ENCODE data around the gene MARS2.
"Not testable (repeated sequence)": the region's sequence is repeated elsewhere in the genome, so short reads cannot be mapped to it uniquely, and the experiment has no call there.

Gene MARS2

DNA sequence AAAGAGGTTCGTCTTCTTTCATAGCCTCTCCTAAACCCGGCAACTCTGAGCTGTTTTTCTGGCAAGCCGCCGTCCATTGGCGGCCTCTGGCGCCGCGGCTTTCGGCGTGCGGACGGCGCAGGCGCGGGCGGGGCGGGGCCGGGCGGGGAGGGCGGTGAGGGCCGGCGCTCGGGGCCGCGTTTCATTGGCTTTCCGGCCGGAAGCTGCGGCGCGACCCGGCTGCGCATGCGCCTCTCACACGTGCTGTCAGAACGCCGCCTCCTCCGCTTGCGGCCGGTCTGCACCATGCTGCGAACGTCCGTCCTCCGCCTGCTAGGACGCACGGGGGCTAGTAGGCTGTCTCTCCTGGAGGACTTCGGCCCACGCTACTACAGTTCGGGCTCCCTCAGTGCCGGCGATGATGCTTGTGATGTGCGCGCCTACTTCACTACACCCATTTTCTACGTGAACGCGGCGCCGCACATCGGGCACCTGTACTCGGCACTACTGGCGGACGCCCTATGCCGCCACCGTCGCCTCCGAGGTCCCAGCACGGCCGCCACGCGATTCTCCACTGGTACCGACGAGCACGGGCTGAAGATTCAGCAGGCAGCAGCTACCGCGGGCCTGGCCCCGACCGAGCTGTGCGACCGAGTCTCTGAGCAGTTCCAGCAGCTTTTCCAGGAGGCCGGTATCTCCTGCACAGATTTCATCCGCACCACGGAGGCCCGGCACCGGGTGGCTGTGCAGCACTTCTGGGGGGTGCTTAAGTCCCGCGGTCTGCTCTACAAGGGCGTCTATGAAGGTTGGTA lies at the start of gene MARS2:
MARS2 (plus strand) TSS at position 249 of the 791 bp plus-strand sequence; CDS start at position 286, 37 bp downstream.
- DNase-seq = peak; percentile 93

DNA sequence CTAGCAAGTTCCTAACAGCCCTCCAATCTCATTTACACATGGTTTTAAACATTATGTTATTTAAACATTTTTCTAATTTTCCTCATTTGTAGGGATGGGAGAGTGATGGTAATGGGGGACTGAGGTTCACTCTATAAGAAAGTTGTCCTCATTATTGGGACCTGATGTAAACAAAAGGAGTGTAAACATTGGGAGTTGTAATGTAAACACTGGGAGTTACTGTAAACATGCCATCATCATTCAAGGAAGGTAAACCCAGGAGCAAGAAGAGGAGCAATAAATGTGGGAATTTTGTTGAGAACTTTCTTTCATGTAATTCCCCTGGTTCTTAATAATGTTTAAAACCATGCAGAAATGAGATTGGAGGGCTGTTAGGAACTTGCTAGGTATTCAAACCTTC lies 47.6 kb upstream of the MARS2 start:
- no peak for DNase-seq

DNA sequence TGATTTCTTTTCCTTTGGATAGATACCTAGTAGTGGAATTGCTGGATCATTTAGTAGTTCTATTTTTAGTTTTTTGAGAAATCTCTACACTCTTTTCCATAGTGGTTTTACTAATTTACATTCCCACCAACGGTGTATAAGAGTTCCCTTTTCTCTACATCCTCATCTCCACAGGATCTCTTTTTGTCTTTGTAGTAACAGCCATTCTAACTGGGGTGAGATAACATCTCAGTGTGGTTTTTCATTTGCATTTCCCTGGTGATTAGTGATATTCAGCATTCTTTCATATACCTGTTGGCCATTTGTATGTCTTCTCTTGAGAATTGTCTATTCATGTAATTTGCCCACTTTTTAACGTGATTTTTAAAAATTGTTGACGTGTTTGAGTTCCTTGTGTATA lies 43.5 kb upstream of the MARS2 start:
- no peak for DNase-seq

DNA sequence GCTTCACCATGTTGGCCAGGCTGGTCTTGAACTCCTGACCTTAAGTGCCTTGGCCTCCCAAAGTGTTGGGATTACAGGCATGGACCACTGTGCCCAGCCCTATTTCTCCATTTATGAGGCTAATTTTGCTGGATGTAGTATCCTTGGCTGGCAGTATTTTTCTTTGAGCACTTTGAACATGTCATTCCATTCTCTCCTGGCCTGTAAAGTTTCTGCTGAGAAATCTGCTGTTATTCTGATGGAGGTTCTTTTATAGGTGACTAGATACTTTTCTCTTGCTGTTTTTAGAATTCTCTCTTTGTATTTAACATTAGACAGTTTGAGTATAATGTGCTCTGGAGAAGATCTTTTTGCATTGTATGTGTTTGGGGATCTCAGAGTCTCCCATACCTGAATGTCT lies 38.9 kb upstream of the MARS2 start:
- no peak for DNase-seq

DNA sequence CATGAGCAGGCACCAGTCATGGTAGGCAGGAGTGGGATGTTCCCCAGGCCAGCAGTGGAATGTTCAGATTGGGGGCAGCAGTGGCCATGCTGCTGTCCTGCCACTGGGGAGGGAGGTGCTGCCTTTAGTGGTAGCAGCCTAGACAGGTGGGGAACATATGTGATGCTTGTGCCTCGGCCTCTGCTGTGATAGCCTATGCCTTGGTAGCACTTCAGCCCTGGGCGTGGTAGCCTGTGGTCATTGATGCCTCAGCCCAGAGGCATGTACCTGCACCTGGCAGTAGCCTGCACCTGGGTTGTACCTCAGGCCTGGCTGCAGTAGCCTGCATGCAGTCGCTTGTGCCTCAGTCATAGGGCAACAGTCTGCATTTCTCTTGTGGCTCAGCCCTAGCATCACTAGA lies 36.9 kb upstream of the MARS2 start:
- no peak for DNase-seq

DNA sequence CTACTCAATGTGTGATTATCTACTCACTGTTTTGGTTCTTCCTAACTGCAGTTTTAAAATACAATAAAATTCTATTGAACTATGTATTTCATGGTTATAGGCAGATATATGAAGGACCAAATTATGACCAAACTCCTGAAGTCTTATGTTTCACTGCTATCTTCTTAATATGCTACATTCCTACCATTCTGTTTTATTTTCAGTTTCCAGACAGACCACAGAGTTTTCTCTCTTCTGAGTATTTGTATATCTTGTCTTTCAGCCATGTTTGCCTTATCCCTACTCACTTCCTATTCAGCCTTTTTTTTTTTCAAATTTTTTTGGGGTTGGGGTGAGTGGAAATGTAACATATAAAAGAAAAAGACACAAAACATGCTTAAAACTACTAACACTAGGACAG lies 36.1 kb upstream of the MARS2 start:
- no peak for DNase-seq

DNA sequence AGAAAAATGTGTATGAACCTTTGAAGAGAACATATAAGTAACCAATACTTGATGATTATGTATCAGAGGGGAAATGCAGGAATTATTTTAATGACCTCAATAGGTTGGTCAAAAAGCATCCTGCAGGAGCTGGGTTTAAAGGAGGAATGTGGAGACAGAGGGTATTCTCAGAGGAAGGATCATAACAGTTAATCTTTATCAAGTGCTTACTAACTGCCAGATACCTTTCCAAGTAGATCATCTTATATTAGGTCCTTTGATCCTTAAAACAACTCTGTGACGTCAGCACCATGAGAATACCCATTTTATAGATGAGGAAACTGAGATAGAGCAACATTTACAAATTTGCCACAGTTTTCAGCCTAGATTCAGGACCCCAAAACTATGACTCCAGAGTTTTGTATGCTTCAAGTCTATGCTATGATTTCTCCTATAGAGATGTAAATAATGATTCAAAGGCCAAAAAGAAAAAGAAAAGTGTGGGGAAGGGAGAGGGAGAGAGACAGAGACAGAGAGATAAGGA lies 32.7 kb upstream of the MARS2 start:
- DNase-seq = no peak

DNA sequence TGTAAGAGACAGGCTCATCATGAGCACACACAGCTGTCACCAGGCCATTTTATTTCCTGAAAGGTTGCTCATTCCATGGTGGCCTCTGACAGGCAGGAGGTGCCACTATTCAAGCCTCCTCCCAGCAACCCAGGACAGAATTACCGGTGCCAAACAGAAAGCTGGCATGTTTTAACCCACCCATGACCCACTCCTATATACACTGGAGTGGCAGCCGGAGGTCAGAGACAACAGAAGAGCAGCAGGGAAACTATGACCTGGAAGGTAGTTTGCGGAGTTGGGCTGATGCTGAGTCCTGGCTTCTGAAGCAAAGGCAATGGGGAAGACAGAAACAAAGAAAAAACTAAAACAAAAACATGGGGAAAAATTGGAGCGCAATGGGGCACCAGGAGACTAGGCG lies 32.1 kb upstream of the MARS2 start:
- no peak for DNase-seq

DNA sequence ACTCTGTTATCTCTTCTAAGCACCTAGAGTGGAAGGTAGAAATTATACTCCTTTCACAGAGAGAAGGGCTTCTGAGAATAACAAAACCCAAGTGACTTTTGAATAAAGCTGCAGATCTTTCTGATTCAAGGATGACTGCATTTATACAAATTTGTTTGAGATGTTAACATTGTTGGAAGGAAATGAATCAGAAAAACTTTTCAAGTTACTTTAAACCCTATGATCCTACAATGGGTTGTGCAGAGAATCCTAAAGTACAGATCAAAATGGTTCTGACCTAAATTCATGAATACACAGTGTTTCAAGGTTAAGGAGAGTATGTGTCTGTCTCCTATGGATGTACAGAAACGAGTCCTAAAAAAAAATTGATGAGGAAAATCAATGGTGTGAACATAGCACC lies 31.6 kb upstream of the MARS2 start:
- no peak for DNase-seq

DNA sequence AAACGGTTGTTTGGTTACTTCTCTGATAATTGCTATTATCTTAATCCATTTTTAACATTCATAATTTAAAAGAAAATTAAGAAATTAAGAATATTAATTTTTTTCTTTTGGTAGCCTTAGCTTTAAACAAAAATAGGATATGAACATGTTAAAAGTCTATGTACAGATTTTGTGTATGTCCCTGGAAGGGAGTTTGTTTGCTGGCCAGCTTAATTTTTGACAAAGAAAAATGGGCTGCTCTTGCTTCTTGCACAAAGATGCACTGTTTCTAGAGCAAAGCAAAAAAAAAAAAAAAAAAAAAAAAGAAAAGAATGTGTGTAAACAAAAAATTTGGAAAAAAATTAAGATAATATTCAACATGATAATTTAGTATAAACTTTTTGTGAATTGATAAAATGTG lies 31.1 kb upstream of the MARS2 start:
- no peak for DNase-seq

DNA sequence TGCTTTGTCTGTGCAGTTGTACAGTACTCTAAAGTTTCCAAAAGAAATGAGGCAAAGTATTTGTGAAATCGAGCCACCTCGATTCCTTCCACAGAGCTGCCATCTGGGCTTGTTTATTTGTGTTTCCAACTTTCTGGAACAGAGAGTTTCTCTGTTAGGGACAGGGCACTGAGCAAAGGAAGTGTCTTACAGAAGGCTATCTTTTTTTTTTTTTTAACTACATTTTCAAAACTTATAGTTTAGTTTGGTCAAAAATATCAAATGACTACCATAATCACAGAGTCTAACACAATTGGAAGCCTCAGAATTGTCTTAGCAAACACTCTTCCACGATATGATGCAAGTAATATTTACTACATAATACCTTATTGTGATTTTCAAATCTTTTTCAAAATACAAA lies 30.6 kb upstream of the MARS2 start:
- DNase-seq = no peak

DNA sequence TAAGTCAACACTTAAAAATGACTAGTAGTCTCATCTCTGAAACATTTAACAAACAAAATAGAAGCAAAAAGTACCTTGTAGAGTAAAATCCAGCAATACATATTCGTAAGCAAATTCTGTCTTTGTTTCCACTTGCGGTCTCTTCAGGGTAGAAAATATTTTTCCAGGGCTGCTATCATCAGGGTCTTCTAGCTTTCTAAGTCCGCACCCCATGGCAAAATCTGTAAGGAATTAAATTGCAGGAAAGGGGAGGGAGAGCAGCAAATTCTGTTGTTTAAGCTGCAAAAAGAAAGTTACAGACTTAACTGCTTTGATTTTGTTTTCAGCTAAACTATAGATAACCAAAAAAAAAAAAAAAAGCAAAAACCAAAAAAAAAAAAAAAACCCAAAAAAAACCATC lies 29.9 kb upstream of the MARS2 start, which contains the start of gene RFTN2:
RFTN2 (minus strand) TSS at position 342 of the 400 bp plus-strand sequence; CDS start at position 213, 129 bp downstream.
- no peak for DNase-seq

DNA sequence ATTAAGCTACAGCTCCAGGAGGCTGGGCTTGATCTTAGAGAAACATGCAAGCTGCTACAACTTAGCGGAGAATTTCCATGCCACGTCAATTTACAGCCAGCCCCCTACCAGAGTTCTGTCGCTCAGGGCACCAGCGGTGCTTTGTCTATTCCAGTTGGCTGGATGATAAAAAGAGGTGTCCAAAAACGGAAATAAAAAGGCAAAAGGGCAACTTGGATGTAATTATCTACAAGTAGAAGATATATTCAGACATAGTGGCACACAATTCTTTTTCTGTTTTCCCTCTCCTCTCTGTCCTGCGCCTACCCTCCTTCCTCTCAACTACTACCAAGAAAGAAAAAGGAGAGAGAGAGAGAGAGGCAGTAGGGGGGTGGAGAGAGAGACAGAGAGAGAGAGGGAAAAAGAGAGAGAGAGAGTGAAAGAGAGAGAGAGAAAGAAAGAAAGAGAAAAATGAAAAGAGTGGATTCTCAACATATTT lies 29.4 kb upstream of the MARS2 start:
- DNase-seq = no peak

DNA sequence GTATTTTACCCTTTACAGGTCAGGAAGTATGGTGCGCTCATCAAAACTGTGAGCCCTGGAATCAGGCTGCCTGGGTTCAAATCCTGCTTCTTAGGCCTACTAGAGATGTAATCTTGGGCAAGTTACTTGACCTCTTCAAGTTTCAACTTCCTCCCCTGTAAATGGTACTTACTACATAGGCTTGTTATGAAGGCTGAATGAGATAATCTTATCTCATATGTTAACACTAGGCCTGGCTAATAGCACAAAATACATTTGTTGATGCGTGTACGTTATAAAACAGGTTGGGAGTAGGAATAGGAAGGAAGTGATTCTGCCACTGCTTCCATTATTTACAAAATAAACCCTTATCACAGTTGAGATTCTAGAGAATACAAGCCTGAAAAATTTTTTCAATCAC lies 28.1 kb upstream of the MARS2 start:
- no peak for DNase-seq

DNA sequence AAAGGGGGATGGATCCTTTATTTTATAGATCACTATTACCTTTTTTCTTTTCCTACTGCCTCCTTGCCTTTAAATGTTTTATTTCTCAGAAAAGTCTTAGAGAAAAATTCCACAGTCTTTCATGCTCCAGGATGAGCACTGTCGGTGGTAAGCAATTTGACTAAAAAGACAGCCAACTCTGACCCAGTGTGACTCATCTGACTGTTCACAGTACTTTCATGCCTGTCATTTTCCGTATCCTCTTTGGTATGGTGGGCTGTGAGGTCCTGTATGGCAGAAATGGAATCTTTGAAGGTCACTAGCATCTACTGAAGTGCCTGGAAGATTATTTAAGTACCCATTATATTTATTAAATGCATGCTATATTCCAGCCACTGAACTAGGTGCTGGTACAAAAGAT lies 27.7 kb upstream of the MARS2 start:
- DNase-seq = no peak

DNA sequence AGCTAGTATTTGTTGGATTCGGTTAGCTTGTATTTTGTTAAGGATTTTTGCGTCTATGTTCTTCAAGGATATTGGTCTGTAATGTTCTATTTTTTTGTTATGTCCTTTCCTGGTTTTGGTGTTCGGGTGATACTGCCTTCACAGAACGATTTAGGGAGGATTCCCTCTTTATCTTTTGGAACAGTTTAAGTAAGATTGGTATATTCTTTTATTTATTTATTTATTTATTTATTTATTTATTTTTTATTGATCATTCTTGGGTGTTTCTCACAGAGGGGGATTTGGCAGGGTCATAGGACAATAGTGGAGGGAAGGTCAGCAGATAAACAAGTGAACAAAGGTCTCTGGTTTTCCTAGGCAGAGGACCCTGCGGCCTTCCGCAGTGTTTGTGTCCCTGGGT lies 10.0 kb upstream of the MARS2 start:
- not testable (repeated sequence) for DNase-seq

DNA sequence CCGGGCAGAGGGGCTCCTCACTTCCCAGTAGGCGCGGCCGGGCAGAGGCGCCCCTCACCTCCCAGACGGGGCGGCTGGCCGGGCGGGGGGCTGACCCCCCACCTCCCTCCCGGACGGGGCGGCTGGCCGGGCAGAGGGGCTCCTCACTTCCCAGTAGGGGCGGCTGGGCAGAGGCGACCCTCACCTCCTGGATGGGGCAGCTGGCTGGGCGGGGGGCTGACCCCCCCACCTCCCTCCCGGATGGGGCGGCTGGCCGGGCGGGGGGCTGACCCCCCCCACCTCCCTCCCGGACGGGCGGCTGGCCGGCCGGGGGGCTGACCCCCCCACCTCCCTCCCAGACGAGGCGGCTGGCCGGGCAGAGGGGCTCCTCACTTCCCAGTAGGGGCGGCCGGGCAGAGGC lies 9.2 kb upstream of the MARS2 start:
- DNase-seq = not testable (repeated sequence)

DNA sequence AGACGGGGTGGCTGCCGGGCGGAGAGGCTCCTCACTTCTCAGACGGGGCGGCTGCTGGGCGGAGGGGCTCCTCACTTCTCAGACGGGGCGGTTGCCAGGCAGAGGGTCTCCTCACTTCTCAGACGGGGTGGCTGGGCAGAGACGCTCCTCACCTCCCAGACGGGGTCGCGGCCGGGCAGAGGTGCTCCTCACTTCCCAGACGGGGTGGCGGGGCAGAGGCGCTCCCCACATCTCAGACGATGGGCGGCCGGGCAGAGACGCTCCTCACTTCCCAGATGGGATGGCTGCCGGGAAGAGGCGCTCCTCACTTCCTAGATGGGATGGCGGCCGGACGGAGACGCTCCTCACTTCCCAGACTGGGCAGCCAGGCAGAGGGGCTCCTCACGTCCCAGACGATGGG lies 8.6 kb upstream of the MARS2 start:
- not testable (repeated sequence) for DNase-seq

DNA sequence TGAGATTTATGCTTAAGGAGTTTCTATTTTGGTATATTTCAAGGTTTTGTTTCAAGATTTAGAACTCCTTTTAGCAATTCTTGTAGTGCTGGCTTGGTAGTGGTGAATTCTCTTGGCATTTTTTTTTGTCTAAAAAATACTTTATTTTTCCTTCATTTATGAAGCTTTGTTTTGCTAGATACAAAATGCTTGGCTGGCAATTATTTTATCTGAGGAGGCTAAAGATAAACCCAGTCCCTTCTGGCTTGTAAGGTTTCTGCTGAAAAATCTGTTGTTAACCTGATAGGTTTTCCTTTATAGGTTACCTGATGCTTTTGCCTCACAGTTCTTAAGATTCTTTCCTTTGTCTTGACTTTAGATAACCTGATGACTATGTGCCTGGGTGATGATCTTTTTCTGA lies 5.4 kb upstream of the MARS2 start:
- not testable (repeated sequence) for DNase-seq

DNA sequence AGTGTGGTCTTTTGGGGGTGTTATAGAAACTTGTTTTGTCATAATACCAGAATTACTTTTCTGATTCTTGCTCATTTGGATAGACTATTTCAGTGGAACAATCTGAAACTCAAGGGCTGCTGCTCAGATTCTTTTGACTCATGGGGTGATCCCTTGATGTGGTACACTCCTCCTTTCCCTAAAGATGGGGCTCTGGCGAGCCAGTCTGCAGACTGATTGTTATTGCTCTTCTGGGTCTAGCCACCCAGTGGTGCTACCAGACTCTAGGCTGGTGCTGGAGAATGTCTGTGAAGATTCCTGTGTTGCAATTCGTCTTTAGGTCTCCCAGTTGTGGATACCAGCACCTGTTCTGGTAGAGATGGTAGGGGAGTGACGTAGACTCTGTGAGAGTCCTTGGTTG lies 4.2 kb upstream of the MARS2 start:
- no peak for DNase-seq

DNA sequence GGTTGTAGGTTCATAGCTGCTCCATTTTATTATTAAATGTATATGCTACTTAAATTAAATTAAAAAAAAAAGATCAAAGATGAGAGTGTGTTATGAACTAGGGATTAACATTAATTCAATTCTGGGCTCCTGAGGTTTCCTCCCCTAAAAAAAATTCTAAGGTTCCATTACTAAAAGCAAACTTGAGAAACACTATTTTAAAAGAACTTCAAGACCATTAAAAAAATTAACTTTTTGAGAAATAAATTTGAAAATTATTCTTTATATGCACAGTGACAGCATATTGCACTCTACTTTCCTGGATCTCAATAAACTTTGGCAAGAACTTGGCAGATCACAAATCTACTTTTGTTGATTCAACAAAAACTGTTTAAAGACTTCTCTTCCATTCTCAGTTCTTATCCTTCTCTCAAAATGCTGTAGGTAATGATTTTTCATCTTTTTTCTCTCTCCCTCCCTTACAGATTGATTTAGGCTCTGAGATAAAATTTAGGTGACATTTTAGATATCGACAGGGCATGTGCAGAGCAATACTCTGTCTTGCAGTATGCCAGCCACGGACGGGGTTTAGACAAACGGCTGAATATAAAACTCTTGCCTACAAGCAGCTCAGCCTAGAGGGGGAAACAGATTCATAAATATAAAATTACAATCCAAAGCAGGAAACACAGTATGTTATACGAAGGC lies 592 bp upstream of the MARS2 start:
- no peak for DNase-seq

DNA sequence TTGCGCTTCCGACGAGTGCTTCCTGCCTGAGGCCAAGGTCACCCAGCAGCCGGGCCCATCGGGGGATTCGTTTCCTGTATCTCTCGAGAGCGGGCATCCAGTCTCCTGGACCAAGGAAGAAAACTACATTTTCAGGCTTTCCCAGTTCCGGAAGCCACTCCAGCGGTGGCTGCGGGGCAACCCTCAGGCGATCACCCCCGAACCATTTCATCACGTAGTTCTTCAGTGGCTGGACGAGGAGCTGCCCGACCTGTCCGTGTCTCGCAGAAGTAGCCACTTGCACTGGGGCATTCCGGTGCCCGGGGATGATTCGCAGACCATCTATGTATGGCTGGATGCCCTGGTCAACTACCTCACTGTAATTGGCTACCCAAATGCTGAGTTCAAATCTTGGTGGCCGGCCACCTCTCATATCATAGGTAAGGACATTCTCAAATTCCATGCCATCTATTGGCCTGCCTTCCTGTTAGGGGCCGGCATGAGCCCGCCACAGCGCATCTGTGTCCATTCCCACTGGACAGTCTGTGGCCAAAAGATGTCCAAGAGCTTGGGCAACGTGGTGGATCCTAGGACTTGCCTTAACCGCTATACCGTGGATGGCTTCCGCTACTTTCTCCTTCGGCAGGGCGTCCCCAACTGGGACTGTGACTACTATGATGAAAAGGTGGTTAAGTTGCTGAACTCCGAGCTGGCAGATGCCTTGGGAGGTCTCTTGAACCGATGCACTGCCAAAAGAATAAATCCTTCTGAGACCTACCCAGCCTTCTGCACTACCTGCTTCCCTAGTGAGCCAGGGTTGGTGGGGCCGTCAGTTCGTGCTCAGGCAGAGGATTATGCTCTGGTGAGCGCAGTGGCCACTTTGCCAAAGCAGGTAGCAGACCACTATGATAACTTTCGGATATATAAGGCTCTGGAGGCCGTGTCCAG lies 1.0 kb downstream of the MARS2 start:
- peak; percentile 28 for DNase-seq

DNA sequence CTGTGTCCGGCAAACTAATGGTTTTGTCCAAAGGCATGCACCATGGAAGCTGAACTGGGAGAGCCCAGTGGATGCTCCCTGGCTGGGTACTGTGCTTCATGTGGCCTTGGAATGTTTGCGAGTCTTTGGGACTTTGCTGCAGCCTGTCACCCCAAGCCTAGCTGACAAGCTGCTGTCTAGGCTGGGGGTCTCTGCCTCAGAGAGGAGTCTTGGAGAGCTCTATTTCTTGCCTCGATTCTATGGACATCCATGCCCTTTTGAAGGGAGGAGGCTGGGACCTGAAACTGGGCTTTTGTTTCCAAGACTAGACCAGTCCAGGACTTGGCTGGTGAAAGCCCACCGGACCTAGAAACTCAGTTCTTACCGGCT lies 1.7 kb downstream of the MARS2 start:
- DNase-seq = no peak
